H9 (cell line): ENCODE results near the gene GABPB2. TPM values are rescaled to one million over a fixed set of nuclear protein-coding genes. Genes with fewer than 3 reads are reported as not detected.
A peak's percentile ranks its signal among the peaks of the same experiment; 100 is the strongest.

Experiments
- DNase-seq: peaks from one replicate; pipeline ENCODE4 v3.0.0-alpha.2; 2017
- H2AFZ ChIP-seq: one replicate; pipeline ENCODE4 v1.6.1; 2013; ENCODE audit warnings: mild to moderate bottlenecking, low read length, control low read depth, moderate library complexity
- H2AK5ac ChIP-seq: 2 replicates; pipeline ENCODE4 v1.6.1; 2013; ENCODE audit warnings: low read length, control low read depth, mixed read lengths; ENCODE audit not compliant: insufficient read length
- H2BK120ac ChIP-seq: one replicate; pipeline ENCODE4 v1.6.1; 2013; ENCODE audit warnings: low read depth, mild to moderate bottlenecking, low read length, control low read depth, inconsistent platforms; ENCODE audit not compliant: poor library complexity, severe bottlenecking
- H2BK12ac ChIP-seq: 2 replicates; pipeline ENCODE4 v1.6.1; 2013; ENCODE audit warnings: low read length, control low read depth, mixed read lengths, low read depth; ENCODE audit not compliant: insufficient read length
- H2BK15ac ChIP-seq: 2 replicates; pipeline ENCODE4 v1.6.1; 2013; ENCODE audit warnings: low read depth, low read length, control low read depth
- H2BK20ac ChIP-seq: one replicate; pipeline ENCODE4 v1.6.1; 2013; ENCODE audit warnings: low read depth, mild to moderate bottlenecking, low read length, control low read depth, inconsistent platforms; ENCODE audit not compliant: poor library complexity, severe bottlenecking
- H2BK5ac ChIP-seq: 2 replicates; pipeline ENCODE4 v1.6.1; 2013; ENCODE audit warnings: low read length, control low read depth, mixed read lengths; ENCODE audit not compliant: insufficient read length
- H3K14ac ChIP-seq: 2 replicates; pipeline ENCODE4 v1.6.1; 2013; ENCODE audit warnings: low read length, control low read depth; ENCODE audit not compliant: insufficient read depth
- H3K18ac ChIP-seq: 2 replicates; pipeline ENCODE4 v1.6.1; 2013; ENCODE audit warnings: low read depth, mild to moderate bottlenecking, mixed read lengths, low read length, control low read depth; ENCODE audit not compliant: insufficient read length
- H3K23ac ChIP-seq: 2 replicates; pipeline ENCODE4 v1.6.1; 2013; ENCODE audit warnings: low read length, control low read depth, mixed read lengths, low read depth; ENCODE audit not compliant: insufficient read length
- H3K23me2 ChIP-seq: 2 replicates; pipeline ENCODE4 v1.6.1; 2013; ENCODE audit warnings: low read depth, mild to moderate bottlenecking, mixed read lengths, low read length, control low read depth; ENCODE audit not compliant: insufficient read length, poor library complexity, severe bottlenecking
- H3K27ac ChIP-seq: 2 replicates; pipeline ENCODE4 v1.5.1; 2013; ENCODE audit warnings: low read length, control low read depth, mixed read lengths, low read depth; ENCODE audit not compliant: insufficient read length
- H3K27me3 ChIP-seq: 2 replicates; pipeline ENCODE4 v1.6.1; 2013; ENCODE audit warnings: low read length, control low read depth, inconsistent platforms; ENCODE audit not compliant: insufficient read depth
- H3K4ac ChIP-seq: 2 replicates; pipeline ENCODE4 v1.6.1; 2013; ENCODE audit warnings: low read depth, mild to moderate bottlenecking, control low read depth, inconsistent platforms, low read length, moderate library complexity
- H3K4me1 ChIP-seq: 2 replicates; pipeline ENCODE4 v1.6.1; 2013; ENCODE audit warnings: low read length, control low read depth, inconsistent platforms; ENCODE audit not compliant: insufficient read depth
- H3K4me2 ChIP-seq: 2 replicates; pipeline ENCODE4 v1.6.1; 2013; ENCODE audit warnings: low read length, control low read depth, mixed read lengths; ENCODE audit not compliant: insufficient read length, insufficient read depth
- H3K56ac ChIP-seq: 2 replicates; pipeline ENCODE4 v1.6.1; 2013; ENCODE audit warnings: low read depth, mild to moderate bottlenecking, mixed read lengths, low read length, control low read depth; ENCODE audit not compliant: insufficient read length
- H3K79me1 ChIP-seq: 2 replicates; pipeline ENCODE4 v1.6.1; 2013; ENCODE audit warnings: low read depth, mild to moderate bottlenecking, moderate library complexity, low read length, control low read depth, inconsistent platforms; ENCODE audit not compliant: insufficient read depth, poor library complexity, severe bottlenecking
- H3K79me2 ChIP-seq: 2 replicates; pipeline ENCODE4 v1.6.1; 2013; ENCODE audit warnings: low read length, control low read depth, inconsistent platforms; ENCODE audit not compliant: insufficient read depth
- H3K9ac ChIP-seq: 2 replicates; pipeline ENCODE4 v1.6.1; 2013; ENCODE audit warnings: low read length, control low read depth, mixed read lengths; ENCODE audit not compliant: insufficient read length; ENCODE audit errors: extremely low read depth
- H3K9me3 ChIP-seq: one replicate; pipeline ENCODE4 v1.6.1; 2013; ENCODE audit warnings: low read depth, low read length, inconsistent platforms; ENCODE audit not compliant: control insufficient read depth
- H3T11ph ChIP-seq: one replicate; pipeline ENCODE4 v1.6.1; 2013; ENCODE audit warnings: mild to moderate bottlenecking, low read length, control low read depth, inconsistent platforms
- H4K20me1 ChIP-seq: one replicate; pipeline ENCODE4 v1.6.1; 2013; ENCODE audit not compliant: control insufficient read depth, insufficient read length, insufficient read depth
- H4K5ac ChIP-seq: 2 replicates; pipeline ENCODE4 v1.6.1; 2013; ENCODE audit warnings: low read depth, mild to moderate bottlenecking, mixed read lengths, low read length, control low read depth; ENCODE audit not compliant: insufficient read length
- H4K8ac ChIP-seq: replicated peaks from 2 replicates; pipeline ENCODE4 v1.6.1; 2013; ENCODE audit warnings: low read length, control low read depth, mixed read lengths, low read depth; ENCODE audit not compliant: insufficient read length
- H4K91ac ChIP-seq: 2 replicates; pipeline ENCODE4 v1.6.1; 2013; ENCODE audit warnings: low read depth, mild to moderate bottlenecking, moderate library complexity, mixed read lengths, low read length, control low read depth; ENCODE audit not compliant: insufficient read length
- H3K27ac Mint-ChIP-seq, 3 experiments: 2 replicates in 2 of 3; 3 replicates in 1 of 3; pipeline ENCODE4 v1.8.0; 2020 to 2021; ENCODE audit warnings: mixed read lengths in 3 of 3, mild to moderate bottlenecking in 1 of 3, moderate library complexity in 1 of 3
- H3K27me3 Mint-ChIP-seq: 2 replicates; pipeline ENCODE4 v1.8.0; 2021; ENCODE audit warnings: low read depth, mild to moderate bottlenecking, moderate library complexity, mixed read lengths
- H3K36me3 Mint-ChIP-seq, 3 experiments: 2 replicates in 2 of 3; 3 replicates in 1 of 3; pipeline ENCODE4 v1.8.0; 2020 to 2021; ENCODE audit warnings: low read depth in 3 of 3, mixed read lengths in 3 of 3; ENCODE audit not compliant: insufficient read depth in 1 of 3
- H3K4me1 Mint-ChIP-seq, 2 experiments: 2 replicates each; pipeline ENCODE4 v1.8.0; 2020; ENCODE audit warnings: mixed read lengths in 2 of 2
- H3K4me3 Mint-ChIP-seq, 2 experiments: 2 replicates in 1 of 2; 3 replicates in 1 of 2; pipeline ENCODE4 v1.8.0; 2020 to 2021; ENCODE audit warnings: mild to moderate bottlenecking in 2 of 2, mixed read lengths in 2 of 2, moderate library complexity in 1 of 2
- H3K9me3 Mint-ChIP-seq, 2 experiments: 2 replicates in 1 of 2; 3 replicates in 1 of 2; pipeline ENCODE4 v1.8.0; 2020; ENCODE audit warnings: mild to moderate bottlenecking in 2 of 2, mixed read lengths in 2 of 2, moderate library complexity in 1 of 2
- WGBS: extraction: QIAGEN DNeasy Blood & Tissue Kit; methylation state at CpG from one replicate; pipeline ENCODE4 v1.1.7; 2013; ENCODE audit warnings: missing lambda C conversion rate, low lambda C conversion rate, mixed read lengths; ENCODE audit not compliant: insufficient read length; ENCODE audit errors: extremely low coverage; 5-methylcytosine and 5-hydroxymethylcytosine counted together
- total RNA-seq: library from RNA; stranded (reverse); gene quantifications from 2 replicates; pipeline ENCODE4 v1.2.1, GENCODE V29; 2021
- TF ChIP-seq, protein P1 (sequence below): fragments of 200-600 bp; sonication (generic); conservative IDR thresholded peaks from 3 replicates; pipeline ENCODE4 v1.8.0; 2021; ENCODE audit warnings: antibody characterized with exemption, mild to moderate bottlenecking

Gene GABPB2
- total RNA-seq, 1 experiment from 2014 or later, result 4.1 TPM

DNA sequence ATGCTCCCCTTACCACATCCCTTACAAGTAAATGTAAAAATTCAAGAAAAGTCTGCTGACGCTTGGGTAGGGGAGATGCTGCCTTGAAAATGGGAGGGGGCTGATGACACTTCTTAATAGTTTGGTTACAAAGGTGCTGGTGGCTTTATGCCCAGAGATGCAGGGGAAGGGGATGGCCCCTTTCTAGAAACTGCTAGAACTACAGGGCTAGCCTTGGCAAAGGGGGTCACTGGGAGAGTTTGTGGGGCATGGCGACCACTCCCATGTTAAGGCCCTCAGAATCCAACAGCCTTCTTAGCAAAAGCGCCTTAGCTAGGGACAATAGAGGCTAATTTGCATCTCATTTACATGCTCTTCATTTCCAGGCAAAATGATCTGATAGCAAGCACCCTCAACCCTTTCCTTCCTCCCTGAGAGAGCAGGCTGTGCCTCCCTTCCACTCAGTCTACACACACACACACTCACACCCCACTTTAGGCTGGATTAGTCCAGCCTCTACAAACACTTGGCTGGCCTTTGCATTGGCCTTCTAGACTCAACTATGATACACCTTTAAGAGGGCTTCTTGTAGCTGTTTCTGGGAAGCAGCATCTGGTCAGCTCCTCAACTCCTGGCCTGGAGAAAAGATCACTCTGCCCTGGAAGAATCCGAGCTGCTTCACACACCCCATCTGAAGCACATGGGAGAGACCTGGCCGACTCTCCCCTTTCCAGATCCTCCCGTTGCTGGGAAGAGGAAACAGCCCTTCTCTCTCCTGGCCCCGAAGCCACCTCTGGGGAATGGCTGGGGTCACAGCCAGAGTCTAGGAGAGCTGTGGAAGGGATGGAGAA lies 74.1 kb downstream of the GABPB2 start:
- H3K23ac ChIP-seq, result no peak overlapping the region
- no peaks in the 10 kb centered on the region; the same call in 1 of the 2 replicates for H3K27me3 ChIP-seq
- H2BK15ac ChIP-seq, result no peak overlapping the region
- no peaks in the 10 kb centered on the region for H3K79me2 ChIP-seq
- peak overlapping the region; percentile 85 to 86 for H3K4me3 Mint-ChIP-seq
- H3K4me1 ChIP-seq, result peaks cover 22% of the 10 kb centered on the region; the same call in 1 of the 2 replicates
- no peak overlapping the region for H3T11ph ChIP-seq
- no peak overlapping the region for H3K9ac ChIP-seq
- no peak overlapping the region for H2BK20ac ChIP-seq
- H3K9me3 ChIP-seq, result no peaks in the 10 kb centered on the region
- H4K20me1 ChIP-seq, result peaks cover 4% of the 10 kb centered on the region
- no peak overlapping the region for H4K91ac ChIP-seq
- H4K5ac ChIP-seq, result no peak overlapping the region
- H2BK120ac ChIP-seq, result no peak overlapping the region
- H3K27ac ChIP-seq, result no peak overlapping the region
- WGBS, result no CpG with 5 or more reads among the region's 7 CpGs
- peaks cover 2 to 4% (median 4%) of the 10 kb centered on the region in 3 experiments; a peak in 4 of 7 replicates for H3K36me3 Mint-ChIP-seq
- no peak overlapping the region for H3K56ac ChIP-seq
- H3K27me3 Mint-ChIP-seq, result peaks cover 31% of the 10 kb centered on the region
- H3K79me1 ChIP-seq, result no peaks in the 10 kb centered on the region
- H2BK12ac ChIP-seq, result no peak overlapping the region
- peak overlapping the region in 1 of 3 experiments; percentile 49; a peak in 1 of 7 replicates for H3K27ac Mint-ChIP-seq
- H3K4ac ChIP-seq, result no peak overlapping the region
- no peak overlapping the region for H3K14ac ChIP-seq
- H2BK5ac ChIP-seq, result no peak overlapping the region
- H3K23me2 ChIP-seq, result peaks cover 24% of the 10 kb centered on the region
- no peak for DNase-seq
- H3K18ac ChIP-seq, result no peak overlapping the region
- no peak overlapping the region for H2AK5ac ChIP-seq
- TF ChIP-seq, protein P1, sequence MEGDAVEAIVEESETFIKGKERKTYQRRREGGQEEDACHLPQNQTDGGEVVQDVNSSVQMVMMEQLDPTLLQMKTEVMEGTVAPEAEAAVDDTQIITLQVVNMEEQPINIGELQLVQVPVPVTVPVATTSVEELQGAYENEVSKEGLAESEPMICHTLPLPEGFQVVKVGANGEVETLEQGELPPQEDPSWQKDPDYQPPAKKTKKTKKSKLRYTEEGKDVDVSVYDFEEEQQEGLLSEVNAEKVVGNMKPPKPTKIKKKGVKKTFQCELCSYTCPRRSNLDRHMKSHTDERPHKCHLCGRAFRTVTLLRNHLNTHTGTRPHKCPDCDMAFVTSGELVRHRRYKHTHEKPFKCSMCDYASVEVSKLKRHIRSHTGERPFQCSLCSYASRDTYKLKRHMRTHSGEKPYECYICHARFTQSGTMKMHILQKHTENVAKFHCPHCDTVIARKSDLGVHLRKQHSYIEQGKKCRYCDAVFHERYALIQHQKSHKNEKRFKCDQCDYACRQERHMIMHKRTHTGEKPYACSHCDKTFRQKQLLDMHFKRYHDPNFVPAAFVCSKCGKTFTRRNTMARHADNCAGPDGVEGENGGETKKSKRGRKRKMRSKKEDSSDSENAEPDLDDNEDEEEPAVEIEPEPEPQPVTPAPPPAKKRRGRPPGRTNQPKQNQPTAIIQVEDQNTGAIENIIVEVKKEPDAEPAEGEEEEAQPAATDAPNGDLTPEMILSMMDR, result no peak
- H3K9me3 Mint-ChIP-seq, result no peaks in the 10 kb centered on the region
- H4K8ac ChIP-seq, result no peak overlapping the region
- H3K4me2 ChIP-seq, result peak overlapping the region; percentile 90
- peaks cover 34 to 43% of the 10 kb centered on the region in 2 experiments for H3K4me1 Mint-ChIP-seq
- H2AFZ ChIP-seq, result no peak overlapping the region
